Fibroblast of mammary gland (primary cell): Measurements from ENCODE around the gene BCAR3.
A peak's percentile ranks its signal among the peaks of the same experiment; 100 is the strongest.
"Not testable (repeated sequence)": the region's sequence is repeated elsewhere in the genome, so short reads cannot be mapped to it uniquely, and the experiment has no call there.

Source experiments
- DNase-seq: peaks from one replicate; pipeline ENCODE4 v3.0.0-alpha.2; 2010; ENCODE audit warnings: low read depth
- H3K4me3 ChIP-seq: 2 replicates; pipeline ENCODE4 v1.5.1; 2011; ENCODE audit warnings: low read depth, mild to moderate bottlenecking, low read length, moderate library complexity; ENCODE audit not compliant: control insufficient read depth
- TF ChIP-seq, protein P1 (sequence below): conservative IDR thresholded peaks from 2 replicates; pipeline ENCODE4 v1.5.1; 2011; ENCODE audit warnings: low read depth, low read length, inconsistent platforms; ENCODE audit not compliant: control insufficient read depth, insufficient read depth

BCAR3 gene

DNA sequence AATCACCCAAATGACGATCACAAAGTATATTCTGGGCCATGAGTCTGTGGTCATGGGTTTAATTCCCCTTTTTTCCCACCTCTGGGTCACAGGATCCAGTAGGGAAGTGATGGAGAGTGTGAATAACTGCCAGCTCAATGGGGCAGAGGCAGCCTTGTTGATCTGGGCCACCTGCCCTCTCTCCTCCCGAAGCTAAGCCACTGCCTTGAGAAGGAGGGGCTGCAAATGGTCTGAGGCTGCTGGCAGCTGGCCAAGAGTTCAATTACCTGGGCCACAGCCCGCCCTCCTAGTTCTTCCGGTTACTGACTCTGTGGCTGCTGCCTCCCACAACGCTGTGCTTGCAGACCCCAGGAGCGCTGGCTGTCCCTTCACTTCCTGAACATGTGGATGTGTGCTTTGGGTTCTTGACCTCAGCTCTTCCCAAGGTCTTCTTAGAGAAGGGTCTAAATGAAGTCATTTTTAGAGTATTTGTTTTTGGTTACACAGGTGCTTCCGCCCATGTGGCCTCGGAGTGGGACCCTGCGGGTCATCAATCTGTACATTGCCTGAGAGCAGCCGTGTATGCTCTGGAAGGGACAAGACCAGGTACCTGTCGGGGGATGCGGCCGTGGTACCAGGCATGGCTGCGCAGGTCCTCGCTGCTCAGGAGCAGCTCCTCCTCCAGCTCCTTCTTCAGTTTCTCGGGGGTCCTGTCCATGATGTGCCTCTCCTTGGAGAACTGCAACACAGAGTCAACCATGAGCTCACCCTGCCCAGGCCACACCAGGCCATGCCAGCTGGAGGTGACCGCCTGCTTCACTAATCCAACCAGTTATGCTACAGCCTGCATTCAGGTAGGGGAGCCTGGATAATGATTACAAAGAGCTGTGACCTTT, 89.7 kb downstream of the BCAR3 start:
- H3K4me3 ChIP-seq, result no peak overlapping the region
- TF ChIP-seq, protein P1, sequence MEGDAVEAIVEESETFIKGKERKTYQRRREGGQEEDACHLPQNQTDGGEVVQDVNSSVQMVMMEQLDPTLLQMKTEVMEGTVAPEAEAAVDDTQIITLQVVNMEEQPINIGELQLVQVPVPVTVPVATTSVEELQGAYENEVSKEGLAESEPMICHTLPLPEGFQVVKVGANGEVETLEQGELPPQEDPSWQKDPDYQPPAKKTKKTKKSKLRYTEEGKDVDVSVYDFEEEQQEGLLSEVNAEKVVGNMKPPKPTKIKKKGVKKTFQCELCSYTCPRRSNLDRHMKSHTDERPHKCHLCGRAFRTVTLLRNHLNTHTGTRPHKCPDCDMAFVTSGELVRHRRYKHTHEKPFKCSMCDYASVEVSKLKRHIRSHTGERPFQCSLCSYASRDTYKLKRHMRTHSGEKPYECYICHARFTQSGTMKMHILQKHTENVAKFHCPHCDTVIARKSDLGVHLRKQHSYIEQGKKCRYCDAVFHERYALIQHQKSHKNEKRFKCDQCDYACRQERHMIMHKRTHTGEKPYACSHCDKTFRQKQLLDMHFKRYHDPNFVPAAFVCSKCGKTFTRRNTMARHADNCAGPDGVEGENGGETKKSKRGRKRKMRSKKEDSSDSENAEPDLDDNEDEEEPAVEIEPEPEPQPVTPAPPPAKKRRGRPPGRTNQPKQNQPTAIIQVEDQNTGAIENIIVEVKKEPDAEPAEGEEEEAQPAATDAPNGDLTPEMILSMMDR, result no peak
- no peak for DNase-seq

DNA sequence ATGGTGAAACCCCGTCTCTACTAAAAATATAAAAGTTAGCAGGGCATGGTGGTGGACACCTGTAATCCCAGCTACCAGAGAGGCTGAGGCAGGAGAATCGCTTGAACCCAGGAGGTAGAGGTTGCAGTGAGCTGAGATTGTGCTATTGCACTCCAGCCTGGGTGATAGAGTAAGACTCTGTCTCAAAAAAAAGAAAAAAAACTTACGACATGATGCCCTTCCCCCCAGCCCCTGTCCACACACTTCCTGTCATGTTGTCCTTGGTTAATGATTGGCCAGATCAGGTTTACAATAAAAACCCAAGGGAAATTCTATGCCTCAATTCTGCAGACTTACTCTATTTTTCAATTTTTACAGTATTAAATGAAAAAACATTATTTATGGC, 90.4 kb downstream of the BCAR3 start:
- H3K4me3 ChIP-seq, DNase-seq: not testable (repeated sequence)

DNA sequence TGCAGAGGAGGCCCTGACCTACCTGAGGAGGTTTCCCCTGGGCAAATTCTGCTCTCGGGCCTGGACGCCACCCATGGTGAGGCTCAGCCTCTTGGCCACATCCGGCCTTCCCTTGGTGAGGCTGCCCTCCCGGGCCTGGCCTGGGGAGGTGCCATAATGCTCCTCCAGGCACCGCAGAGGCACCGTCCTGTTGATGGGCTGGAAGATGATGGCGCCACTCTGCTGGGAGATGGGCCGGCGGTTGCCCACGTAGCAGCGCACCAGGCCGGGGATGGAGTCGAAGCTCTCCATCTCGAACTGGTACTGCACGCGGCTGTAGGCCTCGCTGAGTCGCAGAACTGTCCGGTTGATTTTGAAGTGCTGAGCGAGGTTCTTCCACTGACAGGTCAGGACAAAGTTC, 92.7 kb downstream of the BCAR3 start:
- H3K4me3 ChIP-seq, result no peak overlapping the region
- TF ChIP-seq, protein P1, result no peak
- no peak for DNase-seq

DNA sequence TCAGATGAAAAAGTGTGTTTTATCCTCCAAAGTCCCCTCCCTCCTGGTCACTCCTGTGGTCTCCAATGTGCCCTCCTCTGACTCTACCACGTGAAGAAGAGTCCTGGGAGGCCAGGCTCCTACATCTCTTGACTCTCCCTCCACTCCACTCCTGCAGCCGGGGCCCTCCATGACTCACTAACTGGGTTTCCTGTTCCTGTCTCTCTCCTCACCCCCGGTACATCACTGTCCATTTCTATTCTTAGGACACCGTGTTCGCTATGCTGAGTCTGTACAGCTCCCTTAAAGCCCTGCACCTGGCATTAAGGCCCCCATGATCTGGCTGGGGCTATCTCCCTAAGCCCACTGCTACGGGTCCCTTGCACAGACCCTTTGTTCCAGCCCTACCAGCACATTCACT, 93.4 kb downstream of the BCAR3 start:
- no peak overlapping the region for H3K4me3 ChIP-seq
- TF ChIP-seq, protein P1, result no peak
- DNase-seq, result no peak

DNA sequence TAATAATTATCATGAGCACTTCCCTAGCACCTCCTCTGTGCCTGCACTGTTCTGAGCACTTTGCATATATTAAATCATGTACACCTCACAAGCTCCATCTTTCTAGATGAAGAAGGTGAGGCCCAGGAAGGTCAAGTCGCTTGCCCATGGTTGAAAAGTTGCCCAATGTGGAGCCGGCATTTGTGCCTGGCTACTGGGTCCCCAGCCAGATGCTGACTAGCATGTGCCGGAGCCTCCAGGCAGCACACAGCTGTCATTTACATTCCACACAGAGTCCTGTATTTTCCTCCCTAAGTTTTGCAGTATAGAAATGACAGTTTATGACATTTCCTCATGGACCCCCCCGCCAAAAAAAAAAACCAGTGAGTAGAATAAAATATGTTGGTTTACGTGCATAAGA, 94.3 kb downstream of the BCAR3 start:
- TF ChIP-seq, protein P1, result no peak

DNA sequence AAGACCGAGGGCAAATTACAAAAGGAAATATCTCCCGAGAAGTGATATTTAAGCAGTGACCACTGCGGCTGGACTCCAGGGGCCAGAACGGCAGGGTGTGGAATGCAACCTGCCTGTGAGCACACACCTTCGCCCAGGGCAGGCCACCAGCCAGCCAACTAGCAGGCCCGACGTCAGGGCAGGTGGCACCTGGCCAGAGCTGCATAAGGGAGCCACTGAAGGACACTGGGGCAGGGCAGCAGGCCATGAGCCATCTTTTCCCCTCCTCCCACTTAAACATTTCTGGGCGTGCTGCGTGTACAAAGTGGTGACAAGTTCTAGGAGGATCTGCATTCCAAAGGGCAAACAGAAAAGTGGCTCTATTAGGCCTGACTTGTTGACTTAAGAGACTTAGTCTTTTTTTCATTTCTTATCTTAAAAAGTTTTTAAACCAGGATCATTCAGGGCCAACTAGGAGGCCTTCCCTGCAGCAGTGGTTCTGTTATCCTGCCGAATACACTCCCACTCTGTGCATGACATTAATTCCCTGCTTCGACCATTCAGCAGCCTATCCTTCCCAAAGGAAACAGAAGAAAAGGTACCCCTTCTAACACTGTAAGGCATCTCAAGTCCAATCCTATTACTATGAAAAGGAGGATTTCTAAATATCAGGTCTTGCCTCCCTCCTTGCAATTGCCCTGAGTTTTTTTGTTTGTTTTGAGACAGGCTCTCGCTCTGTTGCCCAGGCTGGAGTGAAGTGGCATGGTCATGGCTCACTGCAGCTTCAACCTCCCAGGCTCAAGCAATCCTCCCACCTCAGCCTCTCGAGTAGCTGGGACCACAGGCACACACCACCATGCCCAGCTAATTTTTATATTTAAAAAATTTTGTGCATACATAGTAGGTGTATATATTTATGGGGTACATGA, 96.3 kb downstream of the BCAR3 start:
- DNase-seq, result peak; percentile 85
- H3K4me3 ChIP-seq, result no peak overlapping the region
- TF ChIP-seq, protein P1, result no peak

More for the DNA sequence above, 94.3 kb downstream of the BCAR3 start:
- H3K4me3 ChIP-seq, result no peak overlapping the region
- DNase-seq, result no peak
